Mesenchymal stem cell (in vitro differentiated cells and primary cell): Measurements from ENCODE around the gene NCOA6.
A peak's percentile ranks its signal among the peaks of the same experiment; 100 is the strongest.

Experiments
- DNase-seq: peaks from one replicate; pipeline ENCODE4 v3.0.0-alpha.2; 2013
- H2AFZ ChIP-seq: one replicate; pipeline ENCODE4 v1.6.1; 2013; ENCODE audit warnings: low read depth, mild to moderate bottlenecking, control low read depth, inconsistent platforms, low read length, moderate library complexity
- H2AK5ac ChIP-seq: 2 replicates; pipeline ENCODE4 v1.6.1; 2013; ENCODE audit warnings: low read length, moderate library complexity, mild to moderate bottlenecking, inconsistent platforms; ENCODE audit not compliant: severe bottlenecking
- H2BK120ac ChIP-seq: one replicate; pipeline ENCODE4 v1.6.1; 2013; ENCODE audit warnings: low read depth, mild to moderate bottlenecking, inconsistent platforms, low read length, moderate library complexity
- H2BK12ac ChIP-seq, 2 experiments: one replicate each; pipeline ENCODE4 v1.6.1; 2013; ENCODE audit warnings: inconsistent platforms in 2 of 2, low read length in 2 of 2, mild to moderate bottlenecking in 2 of 2, moderate library complexity in 2 of 2, control low read depth in 1 of 2
- H2BK15ac ChIP-seq: one replicate; pipeline ENCODE4 v1.6.1; 2013; ENCODE audit warnings: mild to moderate bottlenecking, low read depth, inconsistent platforms; ENCODE audit not compliant: poor library complexity, severe bottlenecking
- H2BK5ac ChIP-seq: 2 replicates; pipeline ENCODE4 v1.6.1; 2013; ENCODE audit warnings: low read depth, mild to moderate bottlenecking, low read length, control low read depth, inconsistent platforms; ENCODE audit not compliant: poor library complexity, severe bottlenecking
- H3K14ac ChIP-seq, 2 experiments: one replicate each; pipeline ENCODE4 v1.6.1; 2013; ENCODE audit warnings: inconsistent platforms in 2 of 2, low read length in 2 of 2, control low read depth in 1 of 2, mild to moderate bottlenecking in 1 of 2, moderate library complexity in 1 of 2
- H3K18ac ChIP-seq, 2 experiments: one replicate each; pipeline ENCODE4 v1.6.1; 2013; ENCODE audit warnings: inconsistent platforms in 2 of 2, low read length in 2 of 2, control low read depth in 1 of 2, low read depth in 1 of 2, mild to moderate bottlenecking in 1 of 2
- H3K23ac ChIP-seq, 2 experiments: one replicate each; pipeline ENCODE4 v1.6.1; 2013; ENCODE audit warnings: inconsistent platforms in 2 of 2, low read length in 2 of 2, mild to moderate bottlenecking in 2 of 2, moderate library complexity in 2 of 2, control low read depth in 1 of 2
- H3K27ac ChIP-seq: 2 replicates; pipeline ENCODE4 v1.5.1; 2013; ENCODE audit warnings: mild to moderate bottlenecking, moderate library complexity, low read length, control low read depth, inconsistent platforms; ENCODE audit not compliant: poor library complexity, severe bottlenecking
- H3K27me3 ChIP-seq, 2 experiments: 2 replicates each; pipeline versions ENCODE4 v1.6.1 to v1.7.0; 2013; ENCODE audit warnings: low read length in 2 of 2, mild to moderate bottlenecking in 2 of 2, moderate library complexity in 2 of 2, control low read depth in 1 of 2, inconsistent platforms in 1 of 2; ENCODE audit not compliant: control insufficient read depth in 1 of 2, insufficient read depth in 1 of 2
- H3K36me3 ChIP-seq, 2 experiments: 2 replicates each; pipeline versions ENCODE4 v1.6.1 to v1.7.0; 2013; ENCODE audit warnings: low read length in 2 of 2, control low read depth in 1 of 2, inconsistent platforms in 1 of 2, low read depth in 1 of 2, mild to moderate bottlenecking in 1 of 2; ENCODE audit not compliant: insufficient read depth in 2 of 2, control insufficient read depth in 1 of 2
- H3K4ac ChIP-seq, 2 experiments: one replicate each; pipeline ENCODE4 v1.6.1; 2013; ENCODE audit warnings: inconsistent platforms in 2 of 2, low read length in 2 of 2, mild to moderate bottlenecking in 2 of 2, moderate library complexity in 2 of 2, control low read depth in 1 of 2, low read depth in 1 of 2
- H3K4me1 ChIP-seq: 2 replicates; pipeline ENCODE4 v1.6.1; 2013; ENCODE audit warnings: low read depth, low read length, control low read depth; ENCODE audit not compliant: control insufficient read depth, insufficient read depth
- H3K4me2 ChIP-seq: 2 replicates; pipeline ENCODE4 v1.6.1; 2013; ENCODE audit warnings: low read length, mild to moderate bottlenecking, inconsistent platforms; ENCODE audit not compliant: poor library complexity, severe bottlenecking
- H3K4me3 ChIP-seq, 2 experiments: 2 replicates each; pipeline versions ENCODE4 v1.5.1 to v1.7.0; 2013; ENCODE audit warnings: low read length in 2 of 2, mild to moderate bottlenecking in 2 of 2, control low read depth in 1 of 2, low read depth in 1 of 2; ENCODE audit not compliant: insufficient read depth in 1 of 2
- H3K79me1 ChIP-seq: replicated peaks from 2 replicates; pipeline ENCODE4 v1.6.1; 2013; ENCODE audit warnings: mild to moderate bottlenecking, control low read depth, low read length, inconsistent platforms; ENCODE audit not compliant: poor library complexity, severe bottlenecking
- H3K9ac ChIP-seq: 2 replicates; pipeline ENCODE4 v1.7.0; 2013; ENCODE audit warnings: mild to moderate bottlenecking, low read length, moderate library complexity
- H3K9me3 ChIP-seq: 2 replicates; pipeline ENCODE4 v1.7.0; 2013; ENCODE audit warnings: mild to moderate bottlenecking, low read length; ENCODE audit not compliant: control insufficient read depth
- H4K8ac ChIP-seq: one replicate; pipeline ENCODE4 v1.6.1; 2013; ENCODE audit warnings: inconsistent platforms, mild to moderate bottlenecking, low read length, moderate library complexity
- H4K91ac ChIP-seq: one replicate; pipeline ENCODE4 v1.6.1; 2013; ENCODE audit warnings: mild to moderate bottlenecking, low read length, inconsistent platforms
- WGBS: methylation state at CpG from one replicate; pipeline ENCODE4 v1.1.7; 2013; ENCODE audit warnings: mixed read lengths; 5-methylcytosine and 5-hydroxymethylcytosine counted together

The NCOA6 gene

GRCh38 chr20:34848597-34848996 is 23.1 kb upstream of the NCOA6 start:
- Histone ChIP-seq H4K8ac (no peak overlapping the region), H3K23ac (no peak overlapping the region), H3K9ac (no peak overlapping the region), H3K18ac (no peak overlapping the region), H3K27ac (no peak overlapping the region), H2BK15ac (no peak overlapping the region), H2BK120ac (no peak overlapping the region), H3K79me1 (no peaks in the 10 kb centered on the region), H3K14ac (no peak overlapping the region), H3K27me3 (no peaks in the 10 kb centered on the region), H2AK5ac (no peak overlapping the region), H3K36me3 (peaks cover 32 to 54% of the 10 kb centered on the region in 2 experiments), H4K91ac (no peak overlapping the region), H3K4me2 (no peak overlapping the region), H3K9me3 (no peaks in the 10 kb centered on the region), H3K4me1 (peaks cover 7% of the 10 kb centered on the region), H2AFZ (no peak overlapping the region), H2BK5ac (no peak overlapping the region), H2BK12ac (no peak overlapping the region), H3K4me3 (no peak overlapping the region), H3K4ac (no peak overlapping the region)
- 99% methylated on average over 5 of the region's 5 CpGs for WGBS
- DNase-seq, result no peak

GRCh38 chr20:34843421-34843820 is 18.0 kb upstream of the NCOA6 start:
- H3K4me1 ChIP-seq, result no peaks in the 10 kb centered on the region
- H4K8ac ChIP-seq, result no peak overlapping the region
- no peak overlapping the region for H3K4ac ChIP-seq
- H3K14ac ChIP-seq, result no peak overlapping the region
- no peak overlapping the region for H3K9ac ChIP-seq
- no peaks in the 10 kb centered on the region for H3K9me3 ChIP-seq
- H3K79me1 ChIP-seq, result no peaks in the 10 kb centered on the region
- H4K91ac ChIP-seq, result no peak overlapping the region
- H2BK15ac ChIP-seq, result no peak overlapping the region
- no peak overlapping the region for H3K4me2 ChIP-seq
- no peak overlapping the region for H2AK5ac ChIP-seq
- 100% methylated on average over 2 of the region's 2 CpGs for WGBS
- H2AFZ ChIP-seq, result no peak overlapping the region
- no peak overlapping the region for H2BK5ac ChIP-seq
- H3K23ac ChIP-seq, result no peak overlapping the region
- H3K27me3 ChIP-seq, result no peaks in the 10 kb centered on the region
- DNase-seq, result no peak
- no peak overlapping the region for H3K27ac ChIP-seq
- no peak overlapping the region for H2BK12ac ChIP-seq
- H2BK120ac ChIP-seq, result no peak overlapping the region
- H3K36me3 ChIP-seq, result peaks cover 10 to 17% of the 10 kb centered on the region in 2 experiments
- no peak overlapping the region for H3K4me3 ChIP-seq
- no peak overlapping the region for H3K18ac ChIP-seq

- Histone ChIP-seq H2BK12ac (no peak overlapping the region), H3K36me3 (peaks cover 7 to 10% of the 10 kb centered on the region in 2 experiments), H3K9me3 (no peaks in the 10 kb centered on the region), H3K27ac (no peak overlapping the region), H2BK15ac (no peak overlapping the region), H3K4me1 (no peaks in the 10 kb centered on the region), H3K27me3 (no peaks in the 10 kb centered on the region), H3K23ac (no peak overlapping the region), H2BK120ac (no peak overlapping the region), H3K4me3 (no peak overlapping the region), H2AK5ac (no peak overlapping the region), H4K91ac (no peak overlapping the region), H3K18ac (no peak overlapping the region), H3K4ac (no peak overlapping the region), H3K4me2 (no peak overlapping the region), H4K8ac (no peak overlapping the region), H3K79me1 (no peaks in the 10 kb centered on the region), H3K9ac (no peak overlapping the region), H2AFZ (no peak overlapping the region), H3K14ac (no peak overlapping the region), H2BK5ac (no peak overlapping the region)
- no peak for DNase-seq
- 69% methylated on average over 2 of the region's 2 CpGs for WGBS
These were observed 16.7 kb upstream of the NCOA6 start for GRCh38 chr20:34842143-34842542.

DNA sequence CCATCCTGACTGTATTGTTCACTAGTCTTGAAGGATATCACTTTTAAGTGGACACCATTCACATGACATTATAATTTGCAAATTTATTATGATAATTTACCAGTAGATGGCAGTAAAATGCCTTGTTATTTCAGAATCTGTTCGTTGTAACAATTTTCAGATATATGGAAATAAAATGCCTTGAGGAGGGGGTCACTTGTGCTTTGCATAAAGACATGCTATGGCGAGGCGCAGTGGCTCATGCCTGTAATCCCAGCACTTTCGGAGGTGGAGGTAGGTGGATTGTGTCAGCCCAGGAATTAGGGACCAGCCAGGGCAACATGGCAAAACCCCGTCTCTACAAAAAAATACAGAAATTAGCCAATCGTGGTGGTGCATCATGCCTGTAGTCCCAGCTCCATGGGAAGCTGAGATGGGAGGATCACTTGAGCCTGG is 9.0 kb upstream of the NCOA6 start:
- 76% methylated on average over 6 of the region's 6 CpGs for WGBS

More for the DNA sequence above, 9.0 kb upstream of the NCOA6 start:
- H3K9me3 ChIP-seq, result no peaks in the 10 kb centered on the region
- H3K4me3 ChIP-seq, result peak overlapping the region in 1 of 2 experiments; percentile 60
- H2BK15ac ChIP-seq, result no peak overlapping the region
- H3K27me3 ChIP-seq, result peaks cover 11 to 15% of the 10 kb centered on the region in 2 experiments
- no peak overlapping the region for H2BK120ac ChIP-seq
- peaks cover 2% of the 10 kb centered on the region for H3K4me1 ChIP-seq
- no peak overlapping the region for H3K23ac ChIP-seq
- no peak overlapping the region for H2BK5ac ChIP-seq
- peak overlapping the region; percentile 60 for H3K9ac ChIP-seq
- H3K14ac ChIP-seq, result no peak overlapping the region
- H3K27ac ChIP-seq, result no peak overlapping the region
- no peak overlapping the region for H3K4me2 ChIP-seq
- DNase-seq, result peak; percentile 55
- H3K18ac ChIP-seq, result no peak overlapping the region
- no peak overlapping the region for H4K91ac ChIP-seq
- H2AFZ ChIP-seq, result no peak overlapping the region
- no peak overlapping the region for H3K4ac ChIP-seq
- H2BK12ac ChIP-seq, result no peak overlapping the region
- no peaks in the 10 kb centered on the region for H3K79me1 ChIP-seq
- H4K8ac ChIP-seq, result no peak overlapping the region
- H2AK5ac ChIP-seq, result no peak overlapping the region
- H3K36me3 ChIP-seq, result no peaks in the 10 kb centered on the region
